Measurements from ENCODE around the gene FRRS1.

The FRRS1 gene

GRCh38 chr1:99748419-99748818 lies 18.0 kb downstream of the FRRS1 start:
- TF ChIP-seq CTCF (conservative IDR thresholded peaks at IDR 0.05) (no peak), ZFX (IDR thresholded peaks at IDR 0.05) (no peak)
- H3K27ac ChIP-seq, result no peak overlapping the region

GRCh38 chr1:99745684-99746083 lies 20.8 kb downstream of the FRRS1 start:
- TF ChIP-seq CTCF (conservative IDR thresholded peaks at IDR 0.05), result no peak
- no peak for TF ChIP-seq ZFX (IDR thresholded peaks at IDR 0.05)
- no peak overlapping the region for H3K27ac ChIP-seq

GRCh38 chr1:99745061-99745460 lies 21.4 kb downstream of the FRRS1 start:
- H3K27ac ChIP-seq, result no peak overlapping the region
- TF ChIP-seq CTCF (conservative IDR thresholded peaks at IDR 0.05) (no peak), ZFX (IDR thresholded peaks at IDR 0.05) (no peak)

GRCh38 chr1:99740141-99740540 lies 26.3 kb downstream of the FRRS1 start:
- no peak for TF ChIP-seq ZFX (IDR thresholded peaks at IDR 0.05)
- no peak overlapping the region for H3K27ac ChIP-seq

- TF ChIP-seq ZFX (IDR thresholded peaks at IDR 0.05) (no peak), CTCF (conservative IDR thresholded peaks at IDR 0.05) (no peak)
- no peak overlapping the region for H3K27ac ChIP-seq
These were observed 27.5 kb downstream of the FRRS1 start for GRCh38 chr1:99738858-99739465.

GRCh38 chr1:99737016-99737415 lies 29.4 kb downstream of the FRRS1 start:
- TF ChIP-seq ZFX (IDR thresholded peaks at IDR 0.05), result no peak
- TF ChIP-seq CTCF (conservative IDR thresholded peaks at IDR 0.05), result peak; percentile 59
- H3K27ac ChIP-seq, result no peak overlapping the region

GRCh38 chr1:99735852-99736251 lies 30.6 kb downstream of the FRRS1 start:
- TF ChIP-seq CTCF (conservative IDR thresholded peaks at IDR 0.05) (no peak), ZFX (IDR thresholded peaks at IDR 0.05) (no peak)

GRCh38 chr1:99731384-99731783 lies 35.1 kb downstream of the FRRS1 start:
- no peak for TF ChIP-seq ZFX (IDR thresholded peaks at IDR 0.05)
- TF ChIP-seq CTCF (conservative IDR thresholded peaks at IDR 0.05), result no peak

More at GRCh38 chr1:99735852-99736251, 30.6 kb downstream of the FRRS1 start:
- no peak overlapping the region for H3K27ac ChIP-seq

More at GRCh38 chr1:99731384-99731783, 35.1 kb downstream of the FRRS1 start:
- H3K27ac ChIP-seq, result no peak overlapping the region

Data from C4-2B (cell line).